Gastroesophageal sphincter (tissue), 4 donors: ENCODE data around the gene KLHL30. TPM values are rescaled to one million over a fixed set of nuclear protein-coding genes. Genes with fewer than 3 reads are reported as not detected.

Experiments
- ATAC-seq: fragments of 150-250 bp; one replicate; pipeline ENCODE4 v1.9.1; 2016; ENCODE audit warnings: mild to moderate bottlenecking, moderate library complexity
- H3K27ac ChIP-seq, 4 donors: fragments of 200-600 bp; sonication (generic) in 3 of 4; 1 replicate in 3 of 4; 2 replicates in 1 of 4; pipeline ENCODE4 v1.5.1; 2016 to 2019
- H3K27me3 ChIP-seq: fragments of 200-600 bp; sonication (generic); one replicate; pipeline ENCODE4 v1.5.1; 2019
- H3K36me3 ChIP-seq, 2 donors: fragments of 200-600 bp; sonication (generic); one replicate each; pipeline ENCODE4 v1.5.1; 2019; ENCODE audit warnings: control low read depth in 1 of 2
- H3K4me1 ChIP-seq, 3 donors: fragments of 200-600 bp; sonication (generic); 1 replicate in 2 of 3; 2 replicates in 1 of 3; pipeline ENCODE4 v1.5.1; 2016 to 2019; ENCODE audit warnings: control low read depth in 2 of 3
- H3K4me3 ChIP-seq, 2 donors: fragments of 200-600 bp; sonication (generic); one replicate each; pipeline ENCODE4 v1.5.1; 2019; ENCODE audit warnings: mild to moderate bottlenecking in 1 of 2, moderate library complexity in 1 of 2
- H3K9me3 ChIP-seq, 3 donors: fragments of 200-600 bp; sonication (generic); one replicate each; pipeline ENCODE4 v1.5.1; 2017 to 2019; ENCODE audit warnings: control low read depth in 2 of 3
- EP300 ChIP-seq: sonication (generic); formaldehyde crosslinking; IDR thresholded peaks from one replicate; pipeline ENCODE4 v1.6.1; 2017; ENCODE audit warnings: antibody characterized with exemption, mild to moderate bottlenecking
- POLR2A ChIP-seq, 2 donors: fragments of 450-650 bp; IDR thresholded peaks; one replicate each; pipeline ENCODE4 v1.6.1; 2017; ENCODE audit warnings: antibody characterized with exemption in 2 of 2, mild to moderate bottlenecking in 2 of 2, moderate library complexity in 1 of 2
- POLR2AphosphoS5 ChIP-seq: sonication (generic); formaldehyde crosslinking; IDR thresholded peaks from one replicate; pipeline ENCODE4 v1.6.1; 2017; ENCODE audit warnings: antibody characterized with exemption
- WGBS, 2 donors: methylation state at CpG; one replicate each; pipeline ENCODE4 v1.1.5; 2018; ENCODE audit warnings: low coverage in 1 of 2; 5-methylcytosine and 5-hydroxymethylcytosine counted together
- total RNA-seq, 4 donors: library from RNA; depleted of rRNA; stranded (reverse); fragments of >200 nt; gene quantifications; one replicate each; pipeline ENCODE4 v1.1.0, GENCODE V29; 2016
- TF ChIP-seq, protein P1 (sequence below), 4 experiments: fragments of 200-600 bp in 2 of 4; fragments of 450-650 bp in 2 of 4; sonication (generic) in 1 of 4; IDR thresholded peaks; one replicate each; pipeline ENCODE4 v1.5.1; 2017 to 2019; ENCODE audit warnings: antibody characterized with exemption in 4 of 4, mild to moderate bottlenecking in 2 of 4, moderate library complexity in 2 of 4

The KLHL30 gene
- total RNA-seq, 4 donors from 2014 or later = 1.3 to 8.1 (median 3.7) TPM

GRCh38 chr2:238093181-238094140 is 45.0 kb upstream of the KLHL30 start:
- Histone ChIP-seq H3K4me3 (no peak overlapping the region), H3K27me3 (no peaks in the 10 kb centered on the region), H3K27ac (no peak overlapping the region), H3K9me3 (no peaks in the 10 kb centered on the region), H3K4me1 (no peaks in the 10 kb centered on the region), H3K36me3 (peaks cover 0 to 16% of the 10 kb centered on the region in 2 donors)
- TF ChIP-seq EP300 = no peak
- no peak for TF ChIP-seq POLR2A (IDR thresholded peaks at IDR 0.05)
- no peak for TF ChIP-seq POLR2AphosphoS5
- TF ChIP-seq, protein P1, sequence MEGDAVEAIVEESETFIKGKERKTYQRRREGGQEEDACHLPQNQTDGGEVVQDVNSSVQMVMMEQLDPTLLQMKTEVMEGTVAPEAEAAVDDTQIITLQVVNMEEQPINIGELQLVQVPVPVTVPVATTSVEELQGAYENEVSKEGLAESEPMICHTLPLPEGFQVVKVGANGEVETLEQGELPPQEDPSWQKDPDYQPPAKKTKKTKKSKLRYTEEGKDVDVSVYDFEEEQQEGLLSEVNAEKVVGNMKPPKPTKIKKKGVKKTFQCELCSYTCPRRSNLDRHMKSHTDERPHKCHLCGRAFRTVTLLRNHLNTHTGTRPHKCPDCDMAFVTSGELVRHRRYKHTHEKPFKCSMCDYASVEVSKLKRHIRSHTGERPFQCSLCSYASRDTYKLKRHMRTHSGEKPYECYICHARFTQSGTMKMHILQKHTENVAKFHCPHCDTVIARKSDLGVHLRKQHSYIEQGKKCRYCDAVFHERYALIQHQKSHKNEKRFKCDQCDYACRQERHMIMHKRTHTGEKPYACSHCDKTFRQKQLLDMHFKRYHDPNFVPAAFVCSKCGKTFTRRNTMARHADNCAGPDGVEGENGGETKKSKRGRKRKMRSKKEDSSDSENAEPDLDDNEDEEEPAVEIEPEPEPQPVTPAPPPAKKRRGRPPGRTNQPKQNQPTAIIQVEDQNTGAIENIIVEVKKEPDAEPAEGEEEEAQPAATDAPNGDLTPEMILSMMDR (IDR thresholded peaks at IDR 0.05) = no peak
- no peak for ATAC-seq
- WGBS, 2 donors = 85 to 94% methylated on average over 11 to 18 of the region's 26 CpGs

DNA sequence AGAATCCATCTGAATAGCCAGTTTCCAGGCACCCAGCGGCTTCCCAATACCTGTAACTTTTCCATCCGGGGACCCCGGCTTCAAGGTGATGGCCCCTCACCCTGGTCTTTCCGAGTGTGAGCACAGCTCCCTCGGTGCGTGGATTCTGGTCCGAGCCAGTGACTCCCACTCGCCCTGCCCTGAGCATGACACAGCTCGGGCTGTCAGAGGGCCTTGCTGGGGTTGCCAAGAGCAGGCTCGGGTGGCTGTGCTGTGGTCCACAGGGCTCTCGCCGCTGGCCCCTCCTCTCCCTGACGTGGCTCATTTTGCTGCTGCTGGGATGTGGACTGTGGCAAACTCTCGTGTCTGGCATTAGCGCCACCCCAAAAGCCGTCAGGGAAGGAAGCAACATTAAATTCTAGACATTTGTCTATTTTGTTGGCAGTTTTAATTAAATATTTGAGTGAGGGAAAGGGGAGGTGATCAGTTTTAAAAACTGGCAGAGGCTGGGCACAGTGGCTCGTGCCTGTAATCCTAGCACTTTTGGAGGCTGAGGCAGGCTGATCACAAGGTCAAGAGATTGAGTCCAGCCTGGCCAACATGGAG is 43.9 kb upstream of the KLHL30 start:
- Histone ChIP-seq H3K9me3 (no peaks in the 10 kb centered on the region), H3K4me3 (no peak overlapping the region), H3K4me1 (no peaks in the 10 kb centered on the region), H3K27me3 (no peaks in the 10 kb centered on the region), H3K36me3 (peaks cover 0 to 16% of the 10 kb centered on the region in 2 donors), H3K27ac (no peak overlapping the region)
- ATAC-seq = no peak
- no peak for TF ChIP-seq POLR2A (IDR thresholded peaks at IDR 0.05)
- no peak for TF ChIP-seq EP300
- no peak for TF ChIP-seq POLR2AphosphoS5
- TF ChIP-seq, protein P1 (IDR thresholded peaks at IDR 0.05) = no peak
- 88 to 100% methylated on average over 5 to 7 of the region's 17 CpGs for WGBS, 2 donors

- H3K27me3 ChIP-seq = no peaks in the 10 kb centered on the region
- WGBS, 2 donors = 85 to 93% methylated on average over 3 to 7 of the region's 7 CpGs
- no peak for ATAC-seq
- TF ChIP-seq, protein P1 (IDR thresholded peaks at IDR 0.05) = no peak
- TF ChIP-seq POLR2A (IDR thresholded peaks at IDR 0.05) (no peak), POLR2AphosphoS5 (no peak), EP300 (no peak)
- no peak overlapping the region for H3K27ac ChIP-seq
- no peaks in the 10 kb centered on the region for H3K4me1 ChIP-seq
- peaks cover 0 to 16% of the 10 kb centered on the region in 2 donors for H3K36me3 ChIP-seq
- H3K4me3 ChIP-seq = no peak overlapping the region
- no peaks in the 10 kb centered on the region for H3K9me3 ChIP-seq
Measured at GRCh38 chr2:238095143-238095542, 43.3 kb upstream of the KLHL30 start.

DNA sequence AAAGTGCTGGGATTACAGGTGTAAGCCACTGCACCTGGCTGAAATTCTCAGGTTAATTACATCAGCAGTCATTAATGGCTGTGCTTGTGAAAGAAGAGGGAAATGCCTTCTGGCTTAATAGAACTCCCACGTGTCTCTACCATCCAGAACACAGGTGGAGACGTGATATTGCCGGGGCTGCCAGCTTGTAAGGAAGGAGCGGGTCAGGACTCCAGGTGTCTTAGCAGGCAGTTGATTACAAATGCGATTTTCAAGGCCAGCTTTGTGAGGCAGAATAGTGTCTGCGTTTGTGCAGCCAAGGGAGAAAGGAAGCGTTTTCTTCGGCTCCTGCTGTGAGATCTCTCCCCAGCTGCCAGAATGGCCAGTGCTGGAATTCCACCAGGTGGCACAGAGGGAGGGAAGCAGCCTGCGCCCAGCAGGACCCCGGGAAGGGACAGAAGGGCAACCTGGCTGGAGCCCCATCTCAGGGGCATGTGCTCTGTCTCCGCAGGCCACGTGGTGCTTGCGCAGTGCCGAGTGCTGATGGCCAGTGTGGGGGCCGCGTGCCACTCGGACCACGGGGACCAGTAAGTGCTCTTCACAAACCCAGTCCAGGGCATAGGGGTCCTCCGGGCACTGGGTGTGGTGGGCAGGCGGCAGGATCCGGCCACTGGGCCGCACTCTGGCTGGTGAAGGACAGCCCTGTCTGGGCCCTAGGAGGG is 42.0 kb upstream of the KLHL30 start:
- H3K27me3 ChIP-seq = no peaks in the 10 kb centered on the region
- peaks cover 0 to 12% of the 10 kb centered on the region in 2 donors for H3K36me3 ChIP-seq
- no peaks in the 10 kb centered on the region for H3K9me3 ChIP-seq
- no peak for ATAC-seq
- TF ChIP-seq, protein P1 (IDR thresholded peaks at IDR 0.05) = no peak
- TF ChIP-seq POLR2AphosphoS5 (no peak), EP300 (no peak), POLR2A (IDR thresholded peaks at IDR 0.05) (no peak)
- 66 to 90% methylated on average over 4 to 14 of the region's 22 CpGs for WGBS, 2 donors
- no peak overlapping the region for H3K27ac ChIP-seq
- H3K4me1 ChIP-seq = no peaks in the 10 kb centered on the region
- no peak overlapping the region for H3K4me3 ChIP-seq
